ENCODE measurements around the gene CDCP2.

CDCP2 gene

GRCh38 chr1:54152696-54153095 lies at the start of gene CDCP2:
Gene CDCP2, minus strand, starts transcription at chr1:54153000. Its CDS starts 78 bp downstream, at chr1:54152922.
- no peak within 1 kb of the TSS for H3K4me3 ChIP-seq (ENCODE audit: low read depth, low read length)
- no peak for TF ChIP-seq CTCF (IDR thresholded peaks at IDR 0.05; ENCODE audit: low read depth, low read length)
- DNase-seq (ENCODE audit: low read depth, low spot score) = no peak
- in situ Hi-C loops (cut with HindIII; ENCODE audit: low sequenced_read_pairs) = no loop called here

DNA sequence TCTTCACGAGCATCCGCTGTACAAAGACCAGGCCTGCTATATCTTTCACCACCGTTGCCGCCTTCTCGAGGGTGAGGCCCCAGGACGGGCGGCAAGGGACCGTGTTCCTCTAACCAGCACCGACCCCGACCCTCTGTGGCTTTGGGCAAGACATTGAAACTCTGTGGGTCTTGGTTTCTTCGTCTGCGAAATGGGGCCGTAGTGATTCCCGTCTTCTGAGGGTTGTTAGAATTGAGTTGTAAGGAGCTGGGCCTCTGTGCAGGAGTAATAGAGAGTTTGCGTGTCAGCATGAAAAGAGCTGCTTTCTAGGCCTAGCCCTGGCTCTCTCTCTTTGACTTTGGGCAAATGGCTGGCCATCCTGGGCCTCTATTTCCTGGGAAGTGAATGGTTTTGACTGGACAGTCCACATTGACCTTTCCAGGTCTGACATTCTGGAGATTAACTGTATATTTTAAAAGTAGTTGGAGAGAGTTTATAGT lies 47.8 kb upstream of the CDCP2 start:
- no peak for DNase-seq (ENCODE audit: low read depth, low spot score)
- TF ChIP-seq CTCF (IDR thresholded peaks at IDR 0.05; ENCODE audit: low read depth, low read length) = no peak
- in situ Hi-C loops (cut with HindIII; ENCODE audit: low sequenced_read_pairs) = no loop called here
- H3K4me3 ChIP-seq (ENCODE audit: low read depth, low read length) = peak overlapping the region; percentile 93

DNA sequence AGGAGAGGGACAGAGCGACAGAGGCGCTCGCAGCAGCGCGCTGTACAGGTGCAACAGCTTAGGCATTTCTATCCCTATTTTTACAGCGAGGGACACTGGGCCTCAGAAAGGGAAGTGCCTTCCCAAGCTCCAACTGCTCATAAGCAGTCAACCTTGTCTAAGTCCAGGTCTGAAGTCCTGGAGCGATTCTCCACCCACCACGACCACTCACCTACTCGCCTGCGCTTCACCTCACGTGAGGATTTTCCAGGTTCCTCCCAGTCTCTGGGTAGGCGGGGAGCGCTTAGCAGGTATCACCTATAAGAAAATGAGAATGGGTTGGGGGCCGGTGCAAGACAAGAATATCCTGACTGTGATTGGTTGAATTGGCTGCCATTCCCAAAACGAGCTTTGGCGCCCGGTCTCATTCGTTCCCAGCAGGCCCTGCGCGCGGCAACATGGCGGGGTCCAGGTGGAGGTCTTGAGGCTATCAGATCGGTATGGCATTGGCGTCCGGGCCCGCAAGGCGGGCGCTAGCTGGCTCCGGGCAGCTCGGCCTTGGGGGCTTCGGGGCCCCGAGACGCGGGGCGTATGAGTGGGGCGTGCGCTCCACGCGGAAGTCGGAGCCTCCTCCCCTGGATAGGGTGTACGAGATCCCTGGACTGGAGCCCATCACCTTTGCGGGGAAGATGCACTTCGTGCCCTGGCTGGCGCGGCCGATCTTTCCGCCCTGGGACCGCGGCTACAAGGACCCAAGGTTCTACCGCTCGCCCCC lies 47.1 kb upstream of the CDCP2 start, which contains the start of the genes CYB5RL and MRPL37:
TSS of gene CYB5RL (minus strand) at position 266 of the 754 bp plus-strand sequence. CDS start 4,414 bp downstream, outside the sequence.
TSS of gene MRPL37 (plus strand) at position 403 of the 754 bp plus-strand sequence. CDS start at position 480, 77 bp downstream.
- in situ Hi-C loops (cut with HindIII; ENCODE audit: low sequenced_read_pairs) = no loop called here
- peak within 1 kb of the TSS; percentile 93 for H3K4me3 ChIP-seq (ENCODE audit: low read depth, low read length)
- no peak for TF ChIP-seq CTCF (IDR thresholded peaks at IDR 0.05; ENCODE audit: low read depth, low read length)
- DNase-seq (ENCODE audit: low read depth, low spot score) = peak; percentile 97

DNA sequence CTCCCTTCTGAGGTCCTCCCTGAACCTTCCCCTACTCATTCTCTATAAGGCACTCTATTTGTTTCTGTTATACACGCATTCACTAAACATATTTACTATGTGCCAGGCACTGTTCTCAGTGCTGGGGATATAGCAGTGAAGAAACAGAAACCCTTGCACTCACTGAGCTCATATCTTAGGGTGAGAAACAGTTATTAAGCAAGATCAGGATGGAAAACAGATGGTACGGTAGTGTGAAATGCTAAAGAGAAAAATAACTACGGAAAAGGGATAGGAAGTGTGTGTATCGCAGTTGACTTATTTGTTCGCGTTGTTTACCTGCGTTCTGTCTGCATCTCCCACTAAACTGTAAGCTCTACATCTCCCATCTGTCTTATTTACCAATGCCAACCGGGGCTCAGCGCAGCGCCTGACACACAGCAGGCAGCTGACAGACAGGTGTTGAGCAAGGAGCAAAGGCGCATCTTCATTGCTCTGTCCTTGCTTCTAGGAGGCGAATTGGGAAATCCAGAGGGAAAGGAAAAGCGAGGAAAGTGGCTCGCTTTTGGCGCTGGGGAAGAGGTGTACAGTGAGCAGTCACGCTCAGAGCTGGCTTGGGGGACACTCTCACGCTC lies 46.5 kb upstream of the CDCP2 start:
- TF ChIP-seq CTCF (IDR thresholded peaks at IDR 0.05; ENCODE audit: low read depth, low read length) = no peak
- in situ Hi-C loops (cut with HindIII; ENCODE audit: low sequenced_read_pairs) = no loop called here
- H3K4me3 ChIP-seq (ENCODE audit: low read depth, low read length) = peak overlapping the region; percentile 93
- DNase-seq (ENCODE audit: low read depth, low spot score) = no peak

DNA sequence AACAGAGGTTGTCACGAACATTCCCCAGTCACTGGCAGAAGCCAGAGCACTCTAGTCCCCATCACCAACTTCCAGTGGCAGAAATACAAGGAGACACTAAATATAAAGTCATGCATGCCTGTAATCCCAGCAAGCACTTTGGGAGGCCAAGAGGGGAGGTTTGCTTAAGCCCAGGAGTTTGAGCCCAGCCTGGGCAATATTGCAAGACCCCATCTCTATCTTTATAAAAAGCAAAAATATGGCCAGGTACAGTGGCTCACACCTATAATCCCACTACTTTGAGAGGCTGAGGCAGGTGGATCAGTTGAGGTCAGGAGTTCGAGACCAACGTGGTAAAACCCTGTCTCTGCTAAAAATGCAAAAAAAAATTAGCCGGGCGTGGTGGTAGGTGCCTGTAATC lies 40.7 kb upstream of the CDCP2 start:
- in situ Hi-C loops (cut with HindIII; ENCODE audit: low sequenced_read_pairs) = no loop called here

DNA sequence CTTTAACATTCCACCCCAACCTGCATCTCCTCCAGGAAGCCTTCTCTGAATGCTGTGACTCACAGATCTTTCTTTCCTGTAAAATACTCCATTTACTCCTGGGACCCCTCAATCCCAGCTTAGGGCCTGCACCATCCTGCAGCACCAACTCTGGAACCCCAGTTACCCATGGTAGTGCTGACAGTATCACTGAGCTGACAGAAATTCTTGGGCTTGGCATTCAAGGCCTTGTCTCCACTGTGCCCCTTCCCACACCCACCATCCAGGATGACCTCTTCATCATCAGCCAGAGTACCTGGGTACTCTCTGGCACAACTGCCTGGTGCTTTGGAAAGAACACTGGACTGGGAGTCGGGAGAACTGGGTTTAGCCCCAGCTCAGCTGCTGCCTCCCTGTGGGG lies 38.7 kb upstream of the CDCP2 start:
- DNase-seq (ENCODE audit: low read depth, low spot score) = no peak
- no peak overlapping the region for H3K4me3 ChIP-seq (ENCODE audit: low read depth, low read length)
- TF ChIP-seq CTCF (IDR thresholded peaks at IDR 0.05; ENCODE audit: low read depth, low read length) = no peak
- in situ Hi-C loops (cut with HindIII; ENCODE audit: low sequenced_read_pairs) = no loop called here

More for the DNA sequence above, 40.7 kb upstream of the CDCP2 start:
- no peak for TF ChIP-seq CTCF (IDR thresholded peaks at IDR 0.05; ENCODE audit: low read depth, low read length)
- H3K4me3 ChIP-seq (ENCODE audit: low read depth, low read length) = no peak overlapping the region
- no peak for DNase-seq (ENCODE audit: low read depth, low spot score)
